Gastrocnemius medialis (tissue), 4 donors: Measurements from ENCODE around the gene ARHGAP26. TPM values are rescaled to one million over a fixed set of nuclear protein-coding genes. Genes with fewer than 3 reads are reported as not detected.
A peak's percentile ranks its signal among the peaks of the same experiment; 100 is the strongest.
"Not testable (repeated sequence)": the region's sequence is repeated elsewhere in the genome, so short reads cannot be mapped to it uniquely, and the experiment has no call there.

ENCODE experiments used
- ATAC-seq, 2 donors: fragments of 150-250 bp; one replicate each; pipeline ENCODE4 v1.9.1; 2016
- DNase-seq, 2 donors: peaks; one replicate each; pipeline ENCODE4 v3.0.0-alpha.2; 2019
- H3K27ac ChIP-seq, 4 donors: fragments of 200-600 bp; sonication (generic); 1 replicate in 1 of 4; 2 replicates in 3 of 4; pipeline ENCODE4 v1.5.1; 2016 to 2018; ENCODE audit warnings: mild to moderate bottlenecking in 2 of 4, moderate library complexity in 1 of 4
- H3K27me3 ChIP-seq, 3 donors: fragments of 200-600 bp; sonication (generic) in 2 of 3; 1 replicate in 1 of 3; 2 replicates in 2 of 3; pipeline versions ENCODE4 v1.5.1 to v1.6.0; 2016 to 2019; ENCODE audit warnings: mild to moderate bottlenecking in 1 of 3, moderate library complexity in 1 of 3
- H3K36me3 ChIP-seq, 2 donors: fragments of 200-600 bp; sonication (generic) in 1 of 2; one replicate each; pipeline ENCODE4 v1.5.1; 2017 to 2018
- H3K4me1 ChIP-seq, 2 donors: fragments of 200-600 bp; sonication (generic) in 1 of 2; one replicate each; pipeline ENCODE4 v1.5.1; 2016 to 2017; ENCODE audit warnings: mild to moderate bottlenecking in 2 of 2
- H3K4me3 ChIP-seq, 4 donors: fragments of 200-600 bp; sonication (generic) in 3 of 4; 1 replicate in 1 of 4; 2 replicates in 3 of 4; pipeline ENCODE4 v1.5.1; 2016 to 2019; ENCODE audit warnings: mild to moderate bottlenecking in 2 of 4
- H3K9me3 ChIP-seq, 3 donors: fragments of 200-600 bp; sonication (generic) in 2 of 3; 1 replicate in 1 of 3; 2 replicates in 2 of 3; pipeline ENCODE4 v1.5.1; 2016 to 2019
- POLR2A ChIP-seq, 2 donors: fragments of 450-650 bp; IDR thresholded peaks; one replicate each; pipeline ENCODE4 v1.6.1; 2017; ENCODE audit warnings: antibody characterized with exemption in 2 of 2, mild to moderate bottlenecking in 2 of 2, moderate library complexity in 2 of 2
- in situ Hi-C, 4 donors: fragments of 200-750 bp; cut with MboI; loops; one replicate each; pipeline versions ENCODE4 v1.15.0 to v1.8.0; 2017; ENCODE audit warnings: low sequenced_read_pairs in 4 of 4
- intact Hi-C: fragments of 100-400 bp; cut with DNase I; formaldehyde crosslinking; loops from one replicate; pipeline ENCODE4 v1.15.1; 2023; ENCODE audit warnings: low total_unique reads
- total RNA-seq, 4 donors: library from RNA; depleted of rRNA; stranded (reverse); fragments of >200 nt; gene quantifications; one replicate each; pipeline versions ENCODE4 v1.1.0 to v1.2.3, GENCODE V29; 2016
- TF ChIP-seq, protein P1 (sequence below), 5 experiments: fragments of 450-650 bp in 3 of 5; fragments of 200-600 bp in 2 of 5; sonication (generic) in 2 of 5; IDR thresholded peaks in 4 of 5; conservative IDR thresholded peaks in 1 of 5; 1 replicate in 4 of 5; 2 replicates in 1 of 5; pipeline ENCODE4 v1.5.1; 2016 to 2019; ENCODE audit warnings: antibody characterized with exemption in 5 of 5, mild to moderate bottlenecking in 3 of 5, moderate library complexity in 3 of 5

ARHGAP26 gene
- total RNA-seq, 4 donors from 2014 or later, result 9.1 to 22.4 (median 13.4) TPM

DNA sequence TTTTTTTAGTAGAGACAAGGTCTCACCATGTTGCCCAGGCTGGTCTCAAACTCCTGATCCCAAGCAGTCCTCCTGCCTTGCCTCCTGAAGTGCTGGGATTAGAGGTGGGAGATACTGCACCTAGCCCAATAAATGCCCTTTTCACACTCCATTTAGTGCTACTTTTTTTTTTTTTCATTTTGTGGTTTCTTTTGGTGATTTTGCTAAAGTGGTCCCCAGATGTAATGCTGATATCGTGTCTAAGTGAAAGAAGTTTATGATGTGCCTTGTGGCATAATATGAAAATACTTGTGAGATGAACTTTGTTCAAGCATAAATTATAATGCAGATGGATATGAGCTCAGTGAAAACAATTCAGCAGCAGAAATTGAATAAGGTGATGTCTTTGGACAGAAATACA, 227.4 kb downstream of the ARHGAP26 start:
- H3K4me3 ChIP-seq, result no peak overlapping the region
- intact Hi-C loops, result no loop called here
- peaks cover 8 to 12% of the 10 kb centered on the region in 2 donors for H3K4me1 ChIP-seq
- TF ChIP-seq, protein P1, sequence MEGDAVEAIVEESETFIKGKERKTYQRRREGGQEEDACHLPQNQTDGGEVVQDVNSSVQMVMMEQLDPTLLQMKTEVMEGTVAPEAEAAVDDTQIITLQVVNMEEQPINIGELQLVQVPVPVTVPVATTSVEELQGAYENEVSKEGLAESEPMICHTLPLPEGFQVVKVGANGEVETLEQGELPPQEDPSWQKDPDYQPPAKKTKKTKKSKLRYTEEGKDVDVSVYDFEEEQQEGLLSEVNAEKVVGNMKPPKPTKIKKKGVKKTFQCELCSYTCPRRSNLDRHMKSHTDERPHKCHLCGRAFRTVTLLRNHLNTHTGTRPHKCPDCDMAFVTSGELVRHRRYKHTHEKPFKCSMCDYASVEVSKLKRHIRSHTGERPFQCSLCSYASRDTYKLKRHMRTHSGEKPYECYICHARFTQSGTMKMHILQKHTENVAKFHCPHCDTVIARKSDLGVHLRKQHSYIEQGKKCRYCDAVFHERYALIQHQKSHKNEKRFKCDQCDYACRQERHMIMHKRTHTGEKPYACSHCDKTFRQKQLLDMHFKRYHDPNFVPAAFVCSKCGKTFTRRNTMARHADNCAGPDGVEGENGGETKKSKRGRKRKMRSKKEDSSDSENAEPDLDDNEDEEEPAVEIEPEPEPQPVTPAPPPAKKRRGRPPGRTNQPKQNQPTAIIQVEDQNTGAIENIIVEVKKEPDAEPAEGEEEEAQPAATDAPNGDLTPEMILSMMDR (IDR thresholded peaks at IDR 0.05 in 4 of 5, conservative IDR thresholded peaks at IDR 0.05 in 1 of 5), result no peak
- TF ChIP-seq POLR2A (IDR thresholded peaks at IDR 0.05), result no peak
- no peaks in the 10 kb centered on the region for H3K36me3 ChIP-seq
- DNase-seq (no peak), ATAC-seq (no peak)
- in situ Hi-C loops, result loop anchor here in 1 of 4 donors (25.0 kb wide), 1 partner anchor 840 kb away; no protein-coding TSS in a partner anchor
- no peaks in the 10 kb centered on the region for H3K9me3 ChIP-seq
- H3K27me3 ChIP-seq, result no peaks in the 10 kb centered on the region
- no peak overlapping the region for H3K27ac ChIP-seq

DNA sequence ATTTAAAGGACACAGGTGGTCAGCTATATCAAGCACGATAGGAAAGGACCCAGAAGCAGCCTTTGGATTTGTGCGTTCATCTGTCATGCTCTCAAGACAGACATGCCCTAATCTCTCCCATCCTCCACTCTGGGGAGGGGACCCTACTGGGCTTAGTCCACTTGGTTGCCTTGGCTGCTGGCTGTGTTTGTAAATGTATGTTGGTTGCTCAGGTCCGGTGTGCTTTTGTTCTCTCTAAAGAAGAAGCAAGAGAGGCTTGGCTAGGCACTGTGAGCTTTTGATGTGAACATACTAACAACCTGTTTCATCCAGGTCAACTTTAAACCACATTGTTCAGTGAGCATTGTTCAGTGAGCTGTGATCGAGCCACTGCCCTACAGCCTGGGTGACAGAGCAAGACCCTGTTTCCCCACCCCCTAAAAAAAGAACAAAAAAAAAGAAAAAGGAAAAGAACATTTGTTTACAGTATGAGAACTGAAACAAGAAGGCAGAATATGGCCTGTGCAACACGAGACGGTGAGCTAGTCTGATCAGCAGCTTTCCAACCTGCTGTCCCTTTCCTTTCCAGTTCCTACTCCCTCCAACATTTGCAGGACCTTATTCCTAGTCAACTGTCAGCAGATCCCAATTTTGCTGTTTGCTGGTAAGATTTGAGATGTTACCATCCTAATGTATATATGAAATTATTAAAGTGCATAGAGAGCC, 228.3 kb downstream of the ARHGAP26 start:
- no peaks in the 10 kb centered on the region for H3K36me3 ChIP-seq
- H3K27me3 ChIP-seq, result no peaks in the 10 kb centered on the region
- no peaks in the 10 kb centered on the region for H3K9me3 ChIP-seq
- no peak for TF ChIP-seq POLR2A (IDR thresholded peaks at IDR 0.05)
- TF ChIP-seq, protein P1 (IDR thresholded peaks at IDR 0.05 in 4 of 5, conservative IDR thresholded peaks at IDR 0.05 in 1 of 5), result no peak
- no peak for DNase-seq
- peaks cover 17 to 20% of the 10 kb centered on the region in 2 donors for H3K4me1 ChIP-seq
- no peak overlapping the region for H3K4me3 ChIP-seq
- intact Hi-C loops (no loop called here), in situ Hi-C loops (loop anchor here in 1 of 4 donors (25.0 kb wide), 1 partner anchor 839 kb away; no protein-coding TSS in a partner anchor)
- no peak overlapping the region for H3K27ac ChIP-seq
- ATAC-seq, result no peak

- H3K9me3 ChIP-seq, ATAC-seq, DNase-seq, H3K27me3 ChIP-seq, H3K4me3 ChIP-seq, H3K27ac ChIP-seq, H3K36me3 ChIP-seq: not testable (repeated sequence)
- in situ Hi-C loops, result loop anchor here (10.0 to 25.0 kb wide), 3 partner anchors 404 to 824 kb away; partner anchors contain the start of gene NR3C1 (in 2 of the 4)
- intact Hi-C loops, result loop anchor here (10.0 kb wide), 1 partner anchor 256 kb away; no protein-coding TSS in a partner anchor
- peaks cover 20 to 23% of the 10 kb centered on the region in 2 donors for H3K4me1 ChIP-seq
Observed at GRCh38 chr5:143000551-143000950, 230.4 kb downstream of the ARHGAP26 start.

GRCh38 chr5:143001764-143002351, 231.7 kb downstream of the ARHGAP26 start:
- no peak for ATAC-seq

More at GRCh38 chr5:143001764-143002351, 231.7 kb downstream of the ARHGAP26 start:
- H3K4me1 ChIP-seq, result peaks cover 30 to 31% of the 10 kb centered on the region in 2 donors
- no peak for DNase-seq
- TF ChIP-seq, protein P1 (IDR thresholded peaks at IDR 0.05 in 4 of 5, conservative IDR thresholded peaks at IDR 0.05 in 1 of 5), result no peak
- TF ChIP-seq POLR2A (IDR thresholded peaks at IDR 0.05), result no peak
- intact Hi-C loops, result loop anchor here (10.0 kb wide), 1 partner anchor 257 kb away; no protein-coding TSS in a partner anchor
- H3K9me3 ChIP-seq, result no peaks in the 10 kb centered on the region
- in situ Hi-C loops, result loop anchor here (10.0 to 25.0 kb wide), 3 partner anchors 403 to 823 kb away; partner anchors contain the start of gene NR3C1 (in 2 of the 4)
- H3K36me3 ChIP-seq, result no peaks in the 10 kb centered on the region
- no peaks in the 10 kb centered on the region for H3K27me3 ChIP-seq
- no peak overlapping the region for H3K4me3 ChIP-seq
- H3K27ac ChIP-seq, result peak overlapping the region in 2 of 4 donors; percentile 52 to 76
